ENCODE measurements around the gene IP6K1. TPM values are rescaled to one million over a fixed set of nuclear protein-coding genes. Genes with fewer than 3 reads are reported as not detected.
"Not testable (repeated sequence)": the region's sequence is repeated elsewhere in the genome, so short reads cannot be mapped to it uniquely, and the experiment has no call there.

Gene IP6K1
- total RNA-seq: 49.6 TPM
- 21.7 TPM for polyA plus RNA-seq (ENCODE audit: insufficient read depth, low read depth, low replicate concordance)
- long read RNA-seq, donor 1, full-length matches to known transcripts: 5 of 5 reads
- long read RNA-seq, donor 1, partial matches to known transcripts: 0 of 5 reads
- long read RNA-seq, donor 1, other reads (novel, unspliced or antisense): 0 of 5 reads
- long read RNA-seq, donor 2, full-length matches to known transcripts: 14 of 14 reads
- long read RNA-seq, donor 2, partial matches to known transcripts: 0 of 14 reads
- long read RNA-seq, donor 2, other reads (novel, unspliced or antisense): 0 of 14 reads
- long read RNA-seq, donor 3, full-length matches to known transcripts: 17 of 17 reads
- long read RNA-seq, donor 3, partial matches to known transcripts: 0 of 17 reads
- long read RNA-seq, donor 3, other reads (novel, unspliced or antisense): 0 of 17 reads
- long read RNA-seq, donor 4, full-length matches to known transcripts: 4 of 4 reads
- long read RNA-seq, donor 4, partial matches to known transcripts: 0 of 4 reads
- long read RNA-seq, donor 4, other reads (novel, unspliced or antisense): 0 of 4 reads
- long read RNA-seq, donor 5: 0 reads
- long read RNA-seq, donor 6, full-length matches to known transcripts: 1 of 1 reads
- long read RNA-seq, donor 6, partial matches to known transcripts: 0 of 1 reads
- long read RNA-seq, donor 6, other reads (novel, unspliced or antisense): 0 of 1 reads
- long read RNA-seq, donor 7, full-length matches to known transcripts: 4 of 45 reads
- long read RNA-seq, donor 7, partial matches to known transcripts: 2 of 45 reads
- long read RNA-seq, donor 7, other reads (novel, unspliced or antisense): 39 of 45 reads
- long read RNA-seq, donor 8, full-length matches to known transcripts: 11 of 11 reads
- long read RNA-seq, donor 8, partial matches to known transcripts: 0 of 11 reads
- long read RNA-seq, donor 8, other reads (novel, unspliced or antisense): 0 of 11 reads
- long read RNA-seq, donor 9, full-length matches to known transcripts: 3 of 3 reads
- long read RNA-seq, donor 9, partial matches to known transcripts: 0 of 3 reads
- long read RNA-seq, donor 9, other reads (novel, unspliced or antisense): 0 of 3 reads
- long read RNA-seq, donor 10, full-length matches to known transcripts: 10 of 10 reads
- long read RNA-seq, donor 10, partial matches to known transcripts: 0 of 10 reads
- long read RNA-seq, donor 10, other reads (novel, unspliced or antisense): 0 of 10 reads

- intact Hi-C loops (cut with DNase I): no loop called here
- Histone ChIP-seq H3K36me3 (ENCODE audit: control insufficient read depth in 2 of 3, insufficient read depth in 3 of 3, low read length in 3 of 3) (peaks cover 0 to 1% (median 0%) of the 10 kb centered on the region in 3 donors), H3K4me3 (ENCODE audit: low read length in 3 of 3) (peak within 1 kb of the TSS; percentile 77 to 93 (median 84)), H3K4me1 (ENCODE audit: control insufficient read depth in 2 of 3, insufficient read depth in 2 of 3, low read depth in 1 of 3, low read length in 3 of 3) (peaks cover 0 to 9% (median 6%) of the 10 kb centered on the region in 3 donors), H3K9ac (ENCODE audit: low read length in 3 of 3) (peak within 1 kb of the TSS; percentile 89 to 96 (median 90)), H3K9me3 (ENCODE audit: control insufficient read depth in 2 of 3, insufficient read depth in 1 of 3, low read length in 3 of 3) (no peaks in the 10 kb centered on the region), H3K27me3 (ENCODE audit: control insufficient read depth, insufficient read depth, low read length) (no peaks in the 10 kb centered on the region), H3K27ac (ENCODE audit: low read depth in 2 of 2, low read length in 2 of 2) (peak within 1 kb of the TSS; percentile 92 to 95)
- TF ChIP-seq CTCF (IDR thresholded peaks at IDR 0.05; ENCODE audit: borderline replicate concordance, extremely low read depth, insufficient read depth): no peak
- FAIRE-seq (peak; percentile 95), DNase-seq (peak; percentile 100)
Observed at GRCh38 chr3:49786357-49787181, at the start of gene IP6K1. TSS of gene IP6K1 (minus strand) at chr3:49786542. CDS start at chr3:49748040, 38,502 bp downstream.

- no peaks in the 10 kb centered on the region for H3K27me3 ChIP-seq (ENCODE audit: control insufficient read depth, insufficient read depth, low read length)
- H3K9me3 ChIP-seq (ENCODE audit: control insufficient read depth in 2 of 3, insufficient read depth in 1 of 3, low read length in 3 of 3): no peaks in the 10 kb centered on the region
- no peak overlapping the region for H3K9ac ChIP-seq (ENCODE audit: low read length in 3 of 3)
- H3K27ac ChIP-seq (ENCODE audit: low read depth in 2 of 2, low read length in 2 of 2): no peak overlapping the region
- FAIRE-seq (no peak), DNase-seq (no peak)
- no peak overlapping the region for H3K4me3 ChIP-seq (ENCODE audit: low read length in 3 of 3)
- no peak for TF ChIP-seq CTCF (IDR thresholded peaks at IDR 0.05; ENCODE audit: borderline replicate concordance, extremely low read depth, insufficient read depth)
- no peaks in the 10 kb centered on the region for H3K36me3 ChIP-seq (ENCODE audit: control insufficient read depth in 2 of 3, insufficient read depth in 3 of 3, low read length in 3 of 3)
- no peaks in the 10 kb centered on the region for H3K4me1 ChIP-seq (ENCODE audit: control insufficient read depth in 2 of 3, insufficient read depth in 2 of 3, low read depth in 1 of 3, low read length in 3 of 3)
- intact Hi-C loops (cut with DNase I): no loop called here
Observed at GRCh38 chr3:49831341-49831740, 45.0 kb upstream of the IP6K1 start.

GRCh38 chr3:49826016-49826415 lies 39.7 kb upstream of the IP6K1 start:
- no peaks in the 10 kb centered on the region for H3K4me1 ChIP-seq (ENCODE audit: control insufficient read depth in 2 of 3, insufficient read depth in 2 of 3, low read depth in 1 of 3, low read length in 3 of 3)
- H3K9me3 ChIP-seq (ENCODE audit: control insufficient read depth in 2 of 3, insufficient read depth in 1 of 3, low read length in 3 of 3): no peaks in the 10 kb centered on the region
- H3K9ac ChIP-seq (ENCODE audit: low read length in 3 of 3): no peak overlapping the region
- H3K27ac ChIP-seq (ENCODE audit: low read depth in 2 of 2, low read length in 2 of 2): no peak overlapping the region
- intact Hi-C loops (cut with DNase I): no loop called here
- DNase-seq (no peak), FAIRE-seq (no peak)
- no peak for TF ChIP-seq CTCF (IDR thresholded peaks at IDR 0.05; ENCODE audit: borderline replicate concordance, extremely low read depth, insufficient read depth)
- no peaks in the 10 kb centered on the region for H3K27me3 ChIP-seq (ENCODE audit: control insufficient read depth, insufficient read depth, low read length)
- no peak overlapping the region for H3K4me3 ChIP-seq (ENCODE audit: low read length in 3 of 3)
- H3K36me3 ChIP-seq (ENCODE audit: control insufficient read depth in 2 of 3, insufficient read depth in 3 of 3, low read length in 3 of 3): no peaks in the 10 kb centered on the region

GRCh38 chr3:49823131-49823530 lies 36.8 kb upstream of the IP6K1 start:
- H3K9ac ChIP-seq (ENCODE audit: low read length in 3 of 3); H3K27ac ChIP-seq (ENCODE audit: low read depth in 2 of 2, low read length in 2 of 2); H3K4me3 ChIP-seq (ENCODE audit: low read length in 3 of 3); DNase-seq; H3K4me1 ChIP-seq (ENCODE audit: control insufficient read depth in 2 of 3, insufficient read depth in 2 of 3, low read depth in 1 of 3, low read length in 3 of 3); H3K36me3 ChIP-seq (ENCODE audit: control insufficient read depth in 2 of 3, insufficient read depth in 3 of 3, low read length in 3 of 3); H3K9me3 ChIP-seq (ENCODE audit: control insufficient read depth in 2 of 3, insufficient read depth in 1 of 3, low read length in 3 of 3); H3K27me3 ChIP-seq (ENCODE audit: control insufficient read depth, insufficient read depth, low read length); intact Hi-C loops (cut with DNase I); FAIRE-seq: not testable (repeated sequence)

All from kidney (tissue), 22 donors.